Measurements from ENCODE around the gene MEIS3.

The MEIS3 gene

DNA sequence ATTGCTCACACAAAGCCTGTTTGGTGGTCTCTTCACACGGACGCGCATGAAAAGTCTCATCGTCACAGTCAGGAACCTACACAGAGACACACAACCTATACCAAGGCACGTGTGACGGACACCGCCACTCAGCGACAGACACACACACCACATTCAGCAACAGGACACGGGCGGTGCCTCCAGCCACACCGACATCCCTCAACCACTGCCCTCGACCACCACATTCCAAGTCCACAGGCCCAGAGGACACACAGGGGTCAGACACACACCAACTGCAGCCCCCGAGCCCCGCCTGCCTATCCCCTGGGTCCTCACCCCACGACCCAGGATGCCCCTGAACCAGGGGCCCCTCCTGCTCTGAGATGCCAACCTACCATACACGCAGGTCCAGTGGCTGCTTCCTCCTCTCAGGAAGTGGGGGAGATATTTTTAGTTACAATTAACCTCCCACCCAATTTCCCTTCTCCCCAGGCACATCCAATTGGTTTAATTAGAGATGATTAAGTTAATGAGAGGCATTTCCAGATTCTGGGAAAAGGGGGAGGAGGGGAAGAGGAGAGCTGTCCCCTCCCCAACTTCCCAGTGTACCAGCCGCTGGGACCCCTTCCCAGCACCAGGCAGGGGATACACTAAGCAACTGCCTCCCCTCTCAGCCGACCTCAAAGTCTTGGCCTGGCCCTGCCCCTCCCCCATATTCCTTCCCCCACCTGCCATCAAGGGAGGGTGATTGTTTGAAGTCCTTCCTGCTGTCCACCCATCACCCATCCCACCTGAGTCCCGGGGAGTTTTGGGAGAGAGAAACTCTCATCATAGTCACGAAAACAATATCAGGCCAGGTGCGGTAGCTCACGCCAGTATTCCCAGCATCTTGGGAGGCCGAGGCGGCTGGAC is 20.4 kb downstream of the MEIS3 start:
- Histone ChIP-seq H3K4me3 (ENCODE audit: low read depth, low read length, poor library complexity, severe bottlenecking) (no peak overlapping the region), H3K27ac (ENCODE audit: low read depth, low read length, poor library complexity, severe bottlenecking) (no peak overlapping the region), H3K4me1 (ENCODE audit: insufficient read depth, low read length, severe bottlenecking) (no peaks in the 10 kb centered on the region), H4K20me1 (ENCODE audit: insufficient read depth, low read length) (no peaks in the 10 kb centered on the region), H3K9me3 (ENCODE audit: low read length) (no peaks in the 10 kb centered on the region), H3F3A (ENCODE audit: insufficient read depth, low read length) (no peaks in the 10 kb centered on the region), H3K9me2 (ENCODE audit: low read depth, low read length) (no peaks in the 10 kb centered on the region), H3K36me3 (ENCODE audit: insufficient read depth, low read length) (no peaks in the 10 kb centered on the region), H3K27me3 (ENCODE audit: insufficient read depth, low read length) (no peaks in the 10 kb centered on the region), H3K79me2 (ENCODE audit: insufficient read depth, low read length) (no peaks in the 10 kb centered on the region), H2AFZ (ENCODE audit: low read length) (no peak overlapping the region), H3K4me2 (ENCODE audit: low read length) (no peak overlapping the region), H3K9ac (ENCODE audit: low read length) (no peak overlapping the region)
- TF ChIP-seq, protein P1, sequence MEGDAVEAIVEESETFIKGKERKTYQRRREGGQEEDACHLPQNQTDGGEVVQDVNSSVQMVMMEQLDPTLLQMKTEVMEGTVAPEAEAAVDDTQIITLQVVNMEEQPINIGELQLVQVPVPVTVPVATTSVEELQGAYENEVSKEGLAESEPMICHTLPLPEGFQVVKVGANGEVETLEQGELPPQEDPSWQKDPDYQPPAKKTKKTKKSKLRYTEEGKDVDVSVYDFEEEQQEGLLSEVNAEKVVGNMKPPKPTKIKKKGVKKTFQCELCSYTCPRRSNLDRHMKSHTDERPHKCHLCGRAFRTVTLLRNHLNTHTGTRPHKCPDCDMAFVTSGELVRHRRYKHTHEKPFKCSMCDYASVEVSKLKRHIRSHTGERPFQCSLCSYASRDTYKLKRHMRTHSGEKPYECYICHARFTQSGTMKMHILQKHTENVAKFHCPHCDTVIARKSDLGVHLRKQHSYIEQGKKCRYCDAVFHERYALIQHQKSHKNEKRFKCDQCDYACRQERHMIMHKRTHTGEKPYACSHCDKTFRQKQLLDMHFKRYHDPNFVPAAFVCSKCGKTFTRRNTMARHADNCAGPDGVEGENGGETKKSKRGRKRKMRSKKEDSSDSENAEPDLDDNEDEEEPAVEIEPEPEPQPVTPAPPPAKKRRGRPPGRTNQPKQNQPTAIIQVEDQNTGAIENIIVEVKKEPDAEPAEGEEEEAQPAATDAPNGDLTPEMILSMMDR (IDR thresholded peaks at IDR 0.05; ENCODE audit: low read length) = no peak
- no peak for TF ChIP-seq EZH2 (IDR thresholded peaks at IDR 0.05; ENCODE audit: borderline replicate concordance, low read length)

DNA sequence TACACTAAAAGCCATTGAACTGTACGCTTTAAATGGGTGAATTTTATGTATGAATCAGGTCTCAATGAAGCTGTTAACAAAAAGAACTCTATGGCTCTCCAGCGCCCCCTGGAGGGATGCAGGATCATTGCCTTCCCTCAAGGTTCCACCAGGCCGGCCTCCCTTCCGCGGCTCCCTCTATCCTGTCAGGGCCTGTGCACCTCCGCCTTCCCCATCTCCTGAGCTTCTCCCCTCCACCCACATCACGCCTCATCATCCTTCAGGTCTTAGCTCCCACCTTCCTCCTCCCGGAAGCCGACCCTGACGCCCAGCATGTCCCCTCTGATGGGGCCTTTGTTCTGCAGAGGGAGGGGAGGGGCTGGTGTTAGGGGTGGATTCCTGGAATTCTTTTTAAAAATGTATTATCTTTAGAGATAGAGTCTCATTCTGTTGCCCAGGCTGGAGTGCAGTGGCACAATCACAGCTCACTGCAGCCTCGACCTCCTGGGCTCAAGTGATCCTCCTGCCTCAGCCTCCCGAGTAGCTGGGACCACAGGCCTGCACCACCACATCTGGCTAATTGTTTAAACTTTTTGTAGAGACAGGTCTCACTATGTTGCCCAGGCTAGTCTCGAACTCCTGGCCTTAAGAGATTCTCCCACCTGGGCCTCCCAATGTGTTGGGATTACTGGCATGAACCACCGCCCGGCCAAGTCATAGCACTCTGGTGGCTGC is 27.7 kb downstream of the MEIS3 start:
- Histone ChIP-seq H3K79me2 (ENCODE audit: insufficient read depth, low read length) (no peaks in the 10 kb centered on the region), H4K20me1 (ENCODE audit: insufficient read depth, low read length) (no peaks in the 10 kb centered on the region), H3K36me3 (ENCODE audit: insufficient read depth, low read length) (no peaks in the 10 kb centered on the region), H3K4me2 (ENCODE audit: low read length) (no peak overlapping the region), H3K9me3 (ENCODE audit: low read length) (no peaks in the 10 kb centered on the region), H3K4me1 (ENCODE audit: insufficient read depth, low read length, severe bottlenecking) (no peaks in the 10 kb centered on the region), H3K4me3 (ENCODE audit: low read depth, low read length, poor library complexity, severe bottlenecking) (no peak overlapping the region), H3F3A (ENCODE audit: insufficient read depth, low read length) (no peaks in the 10 kb centered on the region), H3K9me2 (ENCODE audit: low read depth, low read length) (no peaks in the 10 kb centered on the region), H3K9ac (ENCODE audit: low read length) (no peak overlapping the region), H3K27ac (ENCODE audit: low read depth, low read length, poor library complexity, severe bottlenecking) (no peak overlapping the region), H2AFZ (ENCODE audit: low read length) (no peak overlapping the region), H3K27me3 (ENCODE audit: insufficient read depth, low read length) (no peaks in the 10 kb centered on the region)
- TF ChIP-seq, protein P1 (IDR thresholded peaks at IDR 0.05; ENCODE audit: low read length) = peak; percentile 80
- TF ChIP-seq EZH2 (IDR thresholded peaks at IDR 0.05; ENCODE audit: borderline replicate concordance, low read length) = no peak

DNA sequence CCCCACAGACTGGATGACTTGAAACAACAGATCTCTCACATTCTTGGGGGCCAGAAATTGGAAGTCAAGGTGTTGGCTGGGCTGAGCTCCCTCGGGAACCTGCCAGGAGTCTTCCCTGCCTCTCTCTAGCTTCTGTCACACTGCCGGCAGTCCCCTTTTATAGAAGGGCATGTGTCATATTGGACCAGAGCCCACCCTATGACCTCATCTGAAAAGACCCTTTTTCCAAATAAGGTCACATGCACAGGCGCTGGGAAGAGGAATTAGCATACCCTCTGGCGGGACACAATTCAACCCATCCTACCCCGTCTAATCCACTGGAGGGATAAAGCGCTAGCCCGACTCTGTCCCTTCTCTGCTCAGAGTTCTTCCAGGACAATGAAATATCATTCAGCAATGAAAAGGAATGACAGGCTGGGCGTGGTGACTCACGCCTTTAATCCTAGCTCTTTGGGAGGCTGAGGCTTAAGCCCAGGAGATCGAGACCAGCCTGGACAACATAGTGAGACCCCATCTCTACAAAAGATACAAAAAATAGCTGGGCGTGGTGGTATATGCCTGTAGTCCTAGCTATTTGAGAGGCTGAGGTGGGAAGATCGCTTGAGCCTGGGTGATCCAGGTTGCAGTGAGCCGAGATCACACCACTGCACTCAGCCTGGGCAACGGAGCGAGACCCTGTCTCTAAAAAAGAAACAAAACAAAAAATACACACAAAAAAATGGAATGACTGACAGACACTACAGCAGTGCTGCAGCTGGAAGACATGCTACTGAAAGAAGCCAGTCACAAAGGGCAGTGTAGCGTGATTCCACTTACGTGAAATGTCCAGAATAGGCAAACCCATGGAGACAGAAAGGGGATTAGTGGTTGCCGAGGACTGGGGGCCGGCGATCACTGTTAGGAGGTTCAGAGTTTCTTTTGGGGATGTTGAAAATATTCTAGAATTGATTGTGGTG is 28.5 kb downstream of the MEIS3 start:
- no peak overlapping the region for H2AFZ ChIP-seq (ENCODE audit: low read length)
- H3K4me2 ChIP-seq (ENCODE audit: low read length) = no peak overlapping the region

More for the DNA sequence above, 28.5 kb downstream of the MEIS3 start:
- Histone ChIP-seq H3K36me3 (ENCODE audit: insufficient read depth, low read length) (no peaks in the 10 kb centered on the region), H3K27ac (ENCODE audit: low read depth, low read length, poor library complexity, severe bottlenecking) (no peak overlapping the region), H3K9me2 (ENCODE audit: low read depth, low read length) (no peaks in the 10 kb centered on the region), H3K79me2 (ENCODE audit: insufficient read depth, low read length) (no peaks in the 10 kb centered on the region), H3K27me3 (ENCODE audit: insufficient read depth, low read length) (no peaks in the 10 kb centered on the region), H4K20me1 (ENCODE audit: insufficient read depth, low read length) (no peaks in the 10 kb centered on the region), H3K9me3 (ENCODE audit: low read length) (no peaks in the 10 kb centered on the region), H3F3A (ENCODE audit: insufficient read depth, low read length) (no peaks in the 10 kb centered on the region), H3K9ac (ENCODE audit: low read length) (no peak overlapping the region), H3K4me3 (ENCODE audit: low read depth, low read length, poor library complexity, severe bottlenecking) (no peak overlapping the region), H3K4me1 (ENCODE audit: insufficient read depth, low read length, severe bottlenecking) (no peaks in the 10 kb centered on the region)
- TF ChIP-seq, protein P1 (IDR thresholded peaks at IDR 0.05; ENCODE audit: low read length) = no peak
- TF ChIP-seq EZH2 (IDR thresholded peaks at IDR 0.05; ENCODE audit: borderline replicate concordance, low read length) = no peak

Measured in OCI-LY1 (cell line).